A549 (cell line): ENCODE data around the gene RAP1GAP2. TPM values are rescaled to one million over a fixed set of nuclear protein-coding genes. Genes with fewer than 3 reads are reported as not detected.

Experiments used
- ATOH8 ChIP-seq: fragments of 250-450 bp; sonication (Bioruptor Pico); IDR thresholded peaks from 2 replicates; pipeline ENCODE4 v1.5.0; 2020; ENCODE audit warnings: low read depth, mild to moderate bottlenecking, moderate library complexity
- BCL3 ChIP-seq: fragments of >200 bp; sonication (Bioruptor Twin); formaldehyde crosslinking; IDR thresholded peaks from 3 replicates; pipeline ENCODE4 v1.6.1; 2016
- CBX2 ChIP-seq: fragments of 200-600 bp; sonication (generic); IDR thresholded peaks from 2 replicates; pipeline ENCODE4 v1.6.1; 2016; ENCODE audit warnings: low read depth, mild to moderate bottlenecking, borderline replicate concordance
- CBX8 ChIP-seq: fragments of 200-600 bp; sonication (generic); IDR thresholded peaks from 2 replicates; pipeline ENCODE4 v1.6.1; 2016
- CEBPB ChIP-seq, 2 experiments: fragments of >200 bp in 1 of 2; sonication (Bioruptor Twin) in 1 of 2; formaldehyde crosslinking in 1 of 2; IDR thresholded peaks; 2 replicates each; pipeline ENCODE4 v1.6.1; 2012 to 2016
- CHD4 ChIP-seq: fragments of 200-600 bp; sonication (generic); IDR thresholded peaks from 2 replicates; pipeline ENCODE4 v1.6.1; 2016; ENCODE audit warnings: antibody characterized with exemption, mild to moderate bottlenecking, borderline replicate concordance
- E2F6 ChIP-seq: IDR thresholded peaks from 2 replicates; pipeline ENCODE4 v1.6.1; 2012; ENCODE audit warnings: low read depth, borderline replicate concordance
- EHF ChIP-seq: fragments of 250-450 bp; sonication (Bioruptor Pico); IDR thresholded peaks from 2 replicates; pipeline ENCODE4 v1.5.0; 2020; ENCODE audit warnings: mild to moderate bottlenecking
- EHMT2 ChIP-seq: fragments of 200-600 bp; sonication (generic); IDR thresholded peaks from 2 replicates; pipeline ENCODE4 v1.6.1; 2016; ENCODE audit warnings: antibody characterized with exemption, low read depth, mild to moderate bottlenecking, moderate library complexity
- EP300 ChIP-seq, 2 experiments: fragments of >200 bp; sonication (Bioruptor Twin); formaldehyde crosslinking; IDR thresholded peaks; 2 replicates in 1 of 2; 3 replicates in 1 of 2; pipeline ENCODE4 v1.6.1; 2016 to 2017
- ESRRA ChIP-seq: fragments of 150-350 bp; IDR thresholded peaks from 2 replicates; pipeline ENCODE4 v1.6.1; 2014; ENCODE audit warnings: mild to moderate bottlenecking, low read length, borderline replicate concordance
- FOSB ChIP-seq: fragments of 250-450 bp; sonication (Bioruptor Pico); IDR thresholded peaks from 2 replicates; pipeline ENCODE4 v1.5.0; 2020; ENCODE audit warnings: mild to moderate bottlenecking, moderate library complexity
- FOSL2 ChIP-seq, 2 experiments: fragments of 450-650 bp in 1 of 2; fragments of >200 bp in 1 of 2; sonication (Bioruptor Twin) in 1 of 2; formaldehyde crosslinking; IDR thresholded peaks; 2 replicates each; pipeline versions ENCODE4 v1.5.0 to v1.6.1; 2016 to 2020; ENCODE audit warnings: mild to moderate bottlenecking in 1 of 2, moderate library complexity in 1 of 2
- GATA3 ChIP-seq: IDR thresholded peaks from 2 replicates; pipeline ENCODE4 v1.6.1; 2012; ENCODE audit warnings: borderline replicate concordance
- HDAC2 ChIP-seq: fragments of 200-600 bp; sonication (generic); IDR thresholded peaks from 2 replicates; pipeline ENCODE4 v1.6.1; 2016
- HES2 ChIP-seq: fragments of >200 bp; sonication (Bioruptor Twin); formaldehyde crosslinking; IDR thresholded peaks from 2 replicates; pipeline ENCODE4 v1.6.1; 2016
- HEYL ChIP-seq: fragments of 250-450 bp; sonication (Bioruptor Pico); IDR thresholded peaks from 2 replicates; pipeline ENCODE4 v1.8.0; 2021; ENCODE audit warnings: mild to moderate bottlenecking, moderate library complexity
- HOXA7 ChIP-seq: fragments of 250-450 bp; sonication (Bioruptor Pico); IDR thresholded peaks from 2 replicates; pipeline ENCODE4 v1.5.0; 2020; ENCODE audit warnings: mild to moderate bottlenecking, moderate library complexity
- HOXB5 ChIP-seq: fragments of 250-450 bp; sonication (Bioruptor Pico); IDR thresholded peaks from 2 replicates; pipeline ENCODE4 v1.5.0; 2020; ENCODE audit warnings: mild to moderate bottlenecking, moderate library complexity
- JUNB ChIP-seq: fragments of >200 bp; sonication (Bioruptor Twin); formaldehyde crosslinking; IDR thresholded peaks from 2 replicates; pipeline ENCODE4 v1.6.1; 2016
- KDM1A ChIP-seq: fragments of 200-600 bp; sonication (generic); IDR thresholded peaks from 2 replicates; pipeline ENCODE4 v1.6.1; 2016; ENCODE audit warnings: low read depth, mild to moderate bottlenecking
- MAFK ChIP-seq: fragments of 450-650 bp; IDR thresholded peaks from 2 replicates; pipeline ENCODE4 v1.6.1; 2014; ENCODE audit not compliant: partially characterized antibody
- MYC ChIP-seq: IDR thresholded peaks from 2 replicates; pipeline ENCODE4 v1.6.1; 2012; ENCODE audit warnings: mild to moderate bottlenecking, inconsistent platforms, low read length, improper control_type of control experiment, borderline replicate concordance
- NPAS2 ChIP-seq: fragments of 250-450 bp; sonication (Bioruptor Pico); IDR thresholded peaks from 2 replicates; pipeline ENCODE4 v1.8.0; 2022; ENCODE audit warnings: mild to moderate bottlenecking, moderate library complexity, borderline replicate concordance
- NR3C1 ChIP-seq: fragments of >200 bp; sonication (Bioruptor Twin); formaldehyde crosslinking; IDR thresholded peaks from 3 replicates; pipeline ENCODE4 v1.6.1; 2017
- PBX3 ChIP-seq: IDR thresholded peaks from 2 replicates; pipeline ENCODE4 v1.6.1; 2012
- PHF8 ChIP-seq: fragments of 200-600 bp; sonication (generic); IDR thresholded peaks from 2 replicates; pipeline ENCODE4 v1.6.1; 2016; ENCODE audit warnings: low read depth, mild to moderate bottlenecking, antibody characterized with exemption, moderate library complexity, borderline replicate concordance
- REST ChIP-seq: fragments of 200-600 bp; sonication (generic); IDR thresholded peaks from 2 replicates; pipeline ENCODE4 v1.6.1; 2016; ENCODE audit warnings: antibody characterized with exemption, mild to moderate bottlenecking, moderate library complexity
- RFX5 ChIP-seq: fragments of 450-650 bp; IDR thresholded peaks from 2 replicates; pipeline ENCODE4 v1.7.1; 2014; ENCODE audit warnings: antibody characterized with exemption, mild to moderate bottlenecking, moderate library complexity
- TP53 ChIP-seq: fragments of 250-450 bp; sonication (Bioruptor Pico); IDR thresholded peaks from 2 replicates; pipeline ENCODE4 v1.5.0; 2021; ENCODE audit warnings: mild to moderate bottlenecking, moderate library complexity
- ZFP36 ChIP-seq: fragments of 450-650 bp; IDR thresholded peaks from 2 replicates; pipeline ENCODE4 v1.6.1; 2014; ENCODE audit warnings: borderline replicate concordance; ENCODE audit not compliant: partially characterized antibody
- ZNF302 ChIP-seq: fragments of 250-450 bp; sonication (Bioruptor Pico); IDR thresholded peaks from 2 replicates; pipeline ENCODE4 v1.9.0; 2021; ENCODE audit warnings: inconsistent platforms, mild to moderate bottlenecking, moderate library complexity
- ZSCAN20 ChIP-seq: fragments of 250-450 bp; sonication (Bioruptor Pico); IDR thresholded peaks from 2 replicates; pipeline ENCODE4 v1.8.0; 2022; ENCODE audit warnings: mild to moderate bottlenecking, moderate library complexity
- polyA plus RNA-seq, 4 experiments: library from polyadenylated mRNA; depleted of rRNA in 3 of 4; stranded (reverse); fragments of >200 nt; fragmentation: RNase III in 1 of 4; extraction: RNeasy Plus Mini Kit Qiagen cat#74134 plus additional on column Dnase treatment in 1 of 4; gene quantifications; 2 replicates in 3 of 4; 3 replicates in 1 of 4; pipeline ENCODE4 v1.2.3, GENCODE V29; 2011 to 2017
- TF ChIP-seq, protein P1 (sequence below): fragments of 150-350 bp; IDR thresholded peaks from 2 replicates; pipeline ENCODE4 v1.6.1; 2014; ENCODE audit warnings: low read depth, mild to moderate bottlenecking, low read length

RAP1GAP2 gene
- polyA plus RNA-seq, 2 of the 4 experiments (the other 2 are of a cell fraction): 8.3 to 20.8 TPM

DNA sequence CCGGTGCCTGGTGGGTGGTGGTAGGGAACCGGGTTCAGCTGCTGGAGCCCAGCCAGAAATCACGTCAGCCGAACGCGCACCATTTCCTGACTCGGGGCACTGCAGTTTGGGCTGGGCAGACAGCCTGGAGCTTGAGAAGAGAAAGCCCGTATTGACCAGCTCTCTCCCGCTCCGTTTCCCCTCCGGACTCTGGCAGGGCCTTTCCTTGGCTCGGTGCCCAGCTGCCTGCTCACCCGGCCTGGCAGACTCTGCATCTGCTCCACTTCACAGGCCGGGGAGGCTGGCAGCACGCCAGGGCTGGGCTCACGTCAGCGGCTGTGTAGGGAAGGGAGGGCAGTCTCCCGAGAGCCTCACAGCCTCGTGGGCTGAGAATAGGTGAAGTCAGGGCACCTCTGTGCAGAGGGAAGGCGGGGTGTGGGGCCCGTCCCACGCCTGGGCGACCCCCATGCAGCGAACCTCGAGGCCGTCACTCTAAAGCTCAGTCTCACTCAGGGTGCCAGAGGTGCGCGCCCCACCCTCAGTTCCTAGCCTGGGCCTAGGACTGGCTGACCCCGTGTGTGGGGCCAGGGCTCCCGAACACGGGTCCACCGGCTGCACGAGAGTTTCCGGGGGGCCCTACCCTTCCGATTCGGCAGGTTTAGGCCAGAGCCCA lies 208.0 kb downstream of the RAP1GAP2 start (continued):
- TF ChIP-seq CBX2 (no peak), MAFK (no peak), ZNF302 (CRISPR knock-in tag) (no peak), JUNB (peak; percentile 45), E2F6 (peak; percentile 75; the same call in 1 of the 2 replicates), HOXA7 (CRISPR knock-in tag) (no peak), NPAS2 (CRISPR knock-in tag) (no peak), NR3C1 (no peak), CBX8 (no peak), GATA3 (peak; percentile 68; the same call in 1 of the 2 replicates), ATOH8 (CRISPR knock-in tag) (peak; percentile 80), ESRRA (no peak), HEYL (peak; percentile 41; the same call in 1 of the 2 replicates), BCL3 (no peak), PHF8 (no peak), RFX5 (no peak), CEBPB (IDR thresholded peaks at IDR 0.05) (no peak), FOSL2 (IDR thresholded peaks at IDR 0.05) (no peak), FOSL2 (CRISPR knock-in tag; IDR thresholded peaks at IDR 0.05) (peak; percentile 67), HDAC2 (no peak), PBX3 (no peak), EP300 (IDR thresholded peaks at IDR 0.05) (peak; percentile 51 to 77; a peak in 3 of 5 replicates), TP53 (CRISPR knock-in tag) (no peak), KDM1A (no peak), CHD4 (no peak), FOSB (CRISPR knock-in tag) (no peak), HES2 (no peak), ZFP36 (no peak), REST (no peak), MYC (peak; percentile 48), HOXB5 (CRISPR knock-in tag) (peak; percentile 95), EHMT2 (no peak), ZSCAN20 (CRISPR knock-in tag) (peak; percentile 73; the same call in 1 of the 2 replicates), EHF (CRISPR knock-in tag) (peak; percentile 85)
- TF ChIP-seq, protein P1, sequence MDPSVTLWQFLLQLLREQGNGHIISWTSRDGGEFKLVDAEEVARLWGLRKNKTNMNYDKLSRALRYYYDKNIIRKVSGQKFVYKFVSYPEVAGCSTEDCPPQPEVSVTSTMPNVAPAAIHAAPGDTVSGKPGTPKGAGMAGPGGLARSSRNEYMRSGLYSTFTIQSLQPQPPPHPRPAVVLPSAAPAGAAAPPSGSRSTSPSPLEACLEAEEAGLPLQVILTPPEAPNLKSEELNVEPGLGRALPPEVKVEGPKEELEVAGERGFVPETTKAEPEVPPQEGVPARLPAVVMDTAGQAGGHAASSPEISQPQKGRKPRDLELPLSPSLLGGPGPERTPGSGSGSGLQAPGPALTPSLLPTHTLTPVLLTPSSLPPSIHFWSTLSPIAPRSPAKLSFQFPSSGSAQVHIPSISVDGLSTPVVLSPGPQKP: no peak
